Stimulated activated CD8-positive, alpha-beta memory T cell treated with anti-CD3 and anti-CD28 coated beads, Interleukin-15, amount 100 ng/mL, for 48 hours (primary cell): Measurements from ENCODE around the gene UGDH.
"Not testable (repeated sequence)": the region's sequence is repeated elsewhere in the genome, so short reads cannot be mapped to it uniquely, and the experiment has no call there.

Source experiments
- DNase-seq, 2 donors: peaks; one replicate each; pipeline ENCODE4 v3.0.0-alpha.2; 2020; ENCODE audit warnings: low read depth in 2 of 2

Gene UGDH

DNA sequence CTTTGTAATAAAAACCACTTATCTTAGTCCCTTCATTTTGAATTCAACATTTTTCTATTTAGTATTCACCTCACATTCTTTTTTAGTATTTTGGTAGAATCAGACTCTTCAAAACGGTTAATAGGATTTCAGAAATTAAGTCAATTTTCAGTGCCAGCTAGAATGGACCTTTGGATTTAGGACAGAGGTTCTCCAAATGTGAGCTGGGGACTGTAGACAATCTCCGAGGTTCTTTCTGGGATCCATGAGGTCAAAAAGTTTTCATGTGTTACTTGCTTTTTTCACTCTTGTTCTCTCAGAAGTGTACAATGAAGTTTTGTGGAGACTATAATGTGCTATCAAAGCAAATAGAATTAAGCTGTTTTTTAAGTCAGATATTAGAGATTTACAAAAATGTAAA, 2.3 kb upstream of the UGDH start:
- no peak for DNase-seq

DNA sequence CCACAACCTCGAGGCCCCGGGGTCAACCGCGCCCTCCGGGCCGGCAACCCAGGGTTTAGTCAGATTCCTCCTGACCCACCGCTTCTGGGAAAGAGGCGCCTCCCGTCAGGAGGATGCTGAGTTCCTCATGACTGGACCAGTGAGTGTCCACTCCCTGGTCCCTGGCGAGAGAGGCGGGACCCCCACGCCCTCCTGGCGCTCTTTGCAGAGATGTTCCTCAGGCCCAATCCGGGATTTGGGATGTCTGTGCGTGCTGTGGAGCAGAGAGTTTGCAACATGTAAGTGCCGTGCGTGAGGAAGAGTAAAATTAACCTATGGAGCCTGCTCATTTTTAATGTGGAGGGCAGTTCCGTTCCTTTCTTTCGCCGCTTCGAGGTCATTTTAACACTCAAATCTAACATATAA, 824 bp upstream of the UGDH start:
- DNase-seq: no peak

DNA sequence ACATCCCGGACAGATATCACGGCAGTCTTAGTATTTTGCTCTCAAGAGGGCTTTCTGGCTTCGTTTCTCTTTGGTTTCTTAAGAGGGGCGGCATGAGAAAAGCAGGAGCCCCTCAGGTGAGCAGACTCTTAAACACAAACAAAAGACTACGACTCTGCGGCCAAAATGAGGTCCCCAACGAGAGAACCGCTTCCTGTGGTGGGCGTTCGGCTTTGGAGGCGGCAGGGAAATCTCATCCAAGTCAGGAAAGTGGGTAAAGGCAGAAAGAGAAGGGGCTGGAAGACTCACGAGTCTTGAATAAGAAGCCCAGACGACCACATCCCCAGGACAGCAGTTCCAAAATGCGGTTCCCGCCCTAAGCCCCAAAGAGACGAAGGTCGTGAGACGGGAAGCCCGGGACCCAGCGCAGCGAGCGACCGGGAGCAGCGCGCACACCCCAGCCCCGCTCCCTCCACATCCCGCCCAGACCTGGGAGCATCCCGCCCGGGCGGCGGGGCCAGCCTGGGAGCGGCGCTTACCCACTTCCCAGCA, 409 bp downstream of the UGDH start:
- peak; percentile 2 to 21 for DNase-seq

DNA sequence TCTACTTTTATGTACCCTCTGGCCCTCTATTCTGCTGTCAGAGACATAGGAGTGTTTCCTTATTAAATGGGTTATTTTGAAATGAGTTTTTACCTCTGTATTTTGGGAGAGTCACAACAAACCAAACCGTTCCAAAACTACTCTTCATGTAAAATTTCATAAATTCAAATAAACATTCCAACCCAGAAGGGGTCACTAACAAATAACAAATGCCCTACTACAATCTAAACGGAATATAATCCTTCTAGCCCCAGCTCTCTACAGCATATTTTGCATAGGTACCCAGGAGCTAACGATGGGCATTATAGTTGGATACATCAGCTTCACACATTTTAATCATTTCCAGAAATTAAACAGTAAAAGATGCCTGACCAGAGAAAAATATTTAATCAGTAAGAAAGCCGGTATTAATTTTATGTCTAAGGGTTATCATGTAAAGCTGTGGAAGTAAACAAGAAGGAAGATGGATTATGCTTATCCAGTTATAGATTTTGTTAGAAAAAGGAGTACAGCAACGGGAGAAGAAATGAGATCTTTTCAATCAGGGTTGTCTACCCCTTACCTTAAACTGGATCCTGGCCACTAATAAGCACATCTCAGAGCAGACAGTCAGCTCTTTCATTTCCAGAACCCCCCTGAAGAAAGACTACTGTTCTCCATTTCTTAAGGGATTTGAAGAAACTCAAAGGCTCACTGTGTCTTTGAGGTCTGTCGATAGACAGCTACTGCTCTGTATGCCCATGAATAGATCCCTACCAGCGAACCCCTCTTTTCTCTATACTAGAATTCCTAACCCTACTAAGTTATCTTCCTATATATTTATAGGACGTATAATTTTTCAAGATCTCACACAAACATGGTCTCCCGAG, 1.2 kb downstream of the UGDH start:
- no peak for DNase-seq

DNA sequence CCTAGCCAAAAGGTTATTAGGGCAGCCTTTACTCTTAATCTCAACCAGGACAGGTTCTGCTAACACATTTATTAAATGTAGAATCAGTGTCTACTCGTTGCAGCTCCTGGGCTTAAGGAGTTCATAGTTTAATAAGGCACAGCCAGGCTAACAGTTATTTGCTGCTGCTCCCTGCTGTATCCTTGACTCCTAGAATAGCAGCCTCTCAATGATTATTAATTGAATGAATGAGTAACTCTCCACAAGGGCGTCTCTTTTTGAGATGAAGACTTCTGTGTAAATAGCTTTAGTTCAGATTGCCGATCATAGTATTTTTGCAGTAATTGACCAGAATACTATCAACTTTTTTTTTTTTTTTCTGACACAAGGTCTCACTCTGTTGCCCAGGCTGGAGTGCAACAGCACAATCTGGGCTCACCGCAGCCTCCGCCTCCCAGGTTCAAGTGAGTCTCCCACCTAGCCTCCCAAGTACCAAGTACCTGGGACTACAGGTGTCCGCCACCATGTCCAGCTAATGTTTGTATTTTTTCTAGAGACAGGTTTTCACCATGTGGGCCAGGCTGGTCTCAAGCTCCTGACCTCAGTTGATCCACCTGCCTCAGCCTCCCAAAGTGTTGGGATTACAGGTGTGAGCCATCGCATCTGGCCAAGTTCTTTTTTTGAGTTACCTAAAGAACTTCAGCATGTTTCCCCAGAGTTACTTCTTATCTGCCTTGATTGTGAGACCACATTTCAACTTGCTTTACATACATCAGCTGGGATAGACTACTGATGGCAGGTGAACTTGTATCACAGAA, 2.9 kb downstream of the UGDH start:
- no peak for DNase-seq

DNA sequence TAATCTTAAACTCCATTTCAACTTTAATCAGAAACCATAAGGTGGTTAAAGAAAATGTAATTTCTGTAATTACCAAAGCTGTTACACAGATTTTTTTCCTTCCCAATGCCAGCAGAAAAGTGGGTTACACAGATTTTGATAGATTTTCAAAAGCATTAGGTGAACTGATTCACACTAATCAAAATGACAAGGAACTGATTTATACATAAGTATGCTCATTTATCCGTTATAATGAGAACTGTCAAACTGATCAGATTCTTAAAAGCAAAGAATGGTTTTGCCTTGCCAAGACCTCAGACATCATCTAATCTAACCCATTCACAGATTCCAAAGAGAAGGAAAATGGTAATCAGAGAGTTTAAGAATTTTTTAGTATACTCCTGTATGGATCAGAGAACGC, 5.2 kb downstream of the UGDH start:
- DNase-seq: no peak

DNA sequence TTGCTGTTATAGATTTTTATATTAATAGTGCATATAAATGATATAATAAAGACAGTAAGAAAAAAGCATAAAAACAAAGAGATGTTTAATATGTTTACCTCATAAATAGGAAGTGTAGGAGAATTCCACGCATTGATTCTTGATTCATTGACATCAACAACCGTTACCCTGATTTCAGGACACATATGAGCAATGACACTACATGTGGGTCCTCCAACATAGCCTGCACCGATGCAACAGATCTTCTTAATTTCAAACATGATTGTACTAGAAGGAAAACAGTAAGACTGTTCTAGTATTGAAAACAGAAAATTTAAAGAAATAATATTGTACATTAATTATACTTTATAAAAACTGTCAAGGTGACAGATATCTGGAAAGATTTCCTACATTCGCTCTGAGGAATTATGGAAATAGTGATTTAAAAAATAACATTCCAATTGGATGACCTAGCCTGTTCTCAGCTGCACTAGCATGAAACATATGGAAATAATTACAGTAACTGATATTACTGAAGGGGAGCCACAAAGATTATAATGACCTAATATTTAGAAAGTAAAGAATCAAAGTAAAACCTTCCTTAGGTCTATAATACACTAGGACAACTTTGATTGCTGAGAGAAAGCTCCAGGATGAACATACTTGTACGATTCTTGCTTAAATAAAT, 5.9 kb downstream of the UGDH start:
- no peak for DNase-seq

DNA sequence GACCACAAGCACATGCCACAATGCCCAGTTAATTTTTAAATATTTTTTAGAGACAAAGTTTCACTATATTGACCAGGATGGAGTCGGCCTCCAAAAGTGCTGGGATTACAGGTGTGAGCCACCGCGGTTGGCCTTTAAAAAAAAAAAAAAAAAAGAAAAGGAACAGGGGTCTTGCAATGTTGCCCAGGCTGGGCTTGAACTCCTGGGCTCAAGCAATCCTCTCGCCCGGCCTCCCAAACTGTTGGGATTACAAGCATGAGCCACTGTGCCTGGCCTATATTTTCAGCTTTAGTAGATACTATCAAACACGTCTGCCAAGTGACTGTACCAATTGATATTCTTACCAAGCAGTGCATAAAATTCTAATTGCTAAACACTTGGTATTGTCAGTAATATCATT, 8.8 kb downstream of the UGDH start:
- DNase-seq: no peak

DNA sequence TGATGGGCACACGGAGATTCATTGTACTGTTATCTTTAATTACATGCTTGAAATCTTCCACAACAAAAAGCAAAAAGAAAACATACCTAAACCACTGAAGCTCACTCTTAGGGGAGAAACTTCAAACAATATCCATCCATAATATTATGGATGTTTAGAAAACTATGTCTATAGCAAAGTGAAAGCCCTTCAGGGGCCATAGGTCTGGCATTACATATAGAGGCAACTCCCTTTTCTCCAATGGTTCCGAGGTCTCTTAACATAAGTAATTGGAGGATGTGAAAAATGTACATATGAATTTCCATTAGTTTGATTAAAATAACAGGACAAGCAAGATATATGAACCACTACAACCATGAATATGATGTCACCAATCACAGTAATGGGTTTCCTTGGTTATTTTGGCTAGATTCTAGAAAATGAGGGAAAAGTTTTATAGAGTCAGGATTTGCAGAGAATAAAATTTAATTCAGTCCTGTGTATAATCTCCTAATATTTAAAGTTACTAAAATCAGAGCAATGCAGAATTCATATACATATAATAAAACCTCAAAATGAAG, 10.8 kb downstream of the UGDH start:
- DNase-seq: no peak

DNA sequence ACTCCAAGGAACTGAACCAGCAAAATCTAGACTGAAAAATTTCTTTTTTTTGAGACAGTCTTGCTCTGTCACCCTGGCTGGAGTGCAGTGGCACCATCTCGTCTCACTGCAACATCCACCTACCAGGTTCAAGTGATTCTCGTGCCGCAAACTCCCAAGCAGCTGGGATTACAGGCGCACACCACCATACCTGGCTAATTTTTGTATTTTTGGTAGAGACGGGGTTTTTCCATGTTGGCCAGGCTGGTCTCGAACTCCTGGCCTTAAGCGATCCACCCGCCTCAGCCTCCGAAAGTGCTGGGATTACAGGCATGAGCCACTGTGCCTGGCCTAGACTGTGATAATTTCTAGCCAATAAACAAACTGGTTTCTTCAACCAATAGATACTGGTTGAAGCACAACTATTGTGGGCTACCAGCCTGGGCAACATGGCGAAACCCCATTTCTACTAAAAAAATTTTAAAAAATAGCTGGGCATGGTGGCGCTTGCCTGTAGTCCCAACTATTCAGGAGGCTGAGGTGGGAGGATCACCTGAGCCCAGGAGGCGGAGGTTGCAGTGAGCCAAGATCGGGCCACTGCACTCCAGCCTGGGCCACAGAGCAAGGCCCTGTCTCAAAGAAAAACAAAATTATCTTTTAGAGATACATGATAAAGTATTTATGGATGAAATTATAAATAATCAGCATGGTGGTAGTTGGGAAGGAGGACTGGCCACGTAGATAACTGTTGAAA, 11.4 kb downstream of the UGDH start:
- not testable (repeated sequence) for DNase-seq

DNA sequence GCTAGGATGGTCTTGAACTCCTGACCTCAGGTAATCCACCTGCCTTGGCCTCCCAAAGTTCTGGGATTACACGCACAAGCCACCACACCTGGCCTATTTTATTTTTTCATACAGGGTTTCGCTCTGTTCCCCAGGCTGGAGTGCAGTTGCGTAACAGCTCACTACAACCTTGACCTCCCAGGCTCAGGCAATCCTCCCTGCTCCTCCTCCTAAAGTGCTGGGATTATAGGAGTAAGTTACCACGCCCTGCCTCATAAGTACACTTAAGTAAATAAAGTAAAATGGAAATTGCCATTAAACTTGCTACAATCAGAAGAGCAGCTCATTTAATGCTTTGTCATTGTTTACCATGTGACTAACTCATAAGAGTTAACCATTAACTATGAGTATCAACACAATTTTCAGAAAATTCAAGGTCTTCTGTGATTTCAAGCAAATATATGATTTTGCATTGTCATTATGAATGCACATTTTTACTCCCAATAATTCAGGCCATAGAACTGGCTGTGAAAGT, 12.3 kb downstream of the UGDH start:
- no peak for DNase-seq

DNA sequence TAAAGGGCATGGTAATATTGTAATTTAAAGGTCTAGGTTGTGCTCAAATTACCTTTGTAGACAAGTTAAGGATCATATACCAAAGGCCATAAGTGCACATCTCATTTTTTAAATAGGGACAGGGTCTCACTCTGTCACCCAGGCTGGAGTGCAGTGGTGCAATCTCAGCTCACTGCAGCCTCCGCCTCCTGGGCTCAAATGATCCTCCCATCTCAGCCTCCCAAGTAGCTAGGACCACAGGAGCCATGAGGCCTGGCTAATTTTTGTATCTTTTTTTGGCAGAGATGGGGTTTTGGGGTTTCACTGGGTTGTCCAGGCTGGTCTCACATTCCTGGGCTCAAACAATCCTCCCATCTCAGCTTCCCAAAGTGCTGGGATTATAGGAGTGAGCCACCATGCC, 13.0 kb downstream of the UGDH start:
- not testable (repeated sequence) for DNase-seq

DNA sequence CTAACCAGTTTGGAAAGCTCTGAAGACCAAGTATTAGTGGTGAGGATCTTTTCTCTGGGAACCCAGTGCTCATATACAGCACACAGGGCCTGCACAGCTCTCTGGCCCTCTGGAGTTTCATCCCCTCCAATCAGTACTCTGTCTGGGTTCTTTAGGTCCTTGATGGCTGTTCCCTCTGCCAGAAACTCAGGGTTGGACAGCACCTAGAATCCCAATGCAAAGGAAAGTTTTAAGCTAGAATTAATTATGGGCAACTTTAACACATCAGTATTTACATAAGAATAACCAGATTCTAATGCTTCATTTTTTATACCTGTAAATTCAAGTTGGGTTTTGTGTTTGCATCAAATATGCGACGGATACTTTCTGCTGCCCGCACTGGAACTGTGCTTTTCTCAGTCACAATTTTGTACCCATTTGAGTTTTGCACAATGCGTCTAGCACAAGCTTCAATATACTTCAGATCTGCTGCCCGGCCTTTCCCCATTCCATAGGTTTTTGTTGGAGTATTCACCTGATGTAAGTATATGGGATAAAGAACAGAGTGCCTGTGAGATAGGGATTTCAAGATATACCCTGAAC, 16.8 kb downstream of the UGDH start:
- no peak for DNase-seq

DNA sequence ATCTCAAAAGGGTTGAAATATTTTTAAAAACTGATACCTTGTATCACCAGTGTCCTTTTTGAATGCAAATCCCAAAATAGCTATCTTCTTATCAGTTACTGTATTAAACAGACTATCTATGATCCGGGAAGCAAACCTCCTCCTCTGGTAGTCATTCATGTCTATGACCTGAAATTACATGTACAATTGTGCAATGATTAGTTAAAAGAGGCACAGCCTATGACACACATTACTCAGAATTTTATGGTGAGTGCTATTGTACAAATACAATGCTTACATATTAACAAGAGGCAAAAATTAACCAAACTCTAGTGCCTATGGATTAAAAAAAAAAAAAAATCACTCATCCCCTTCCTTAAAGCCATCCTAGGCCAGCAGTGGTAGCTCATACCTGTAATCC, 21.7 kb downstream of the UGDH start:
- DNase-seq: no peak

DNA sequence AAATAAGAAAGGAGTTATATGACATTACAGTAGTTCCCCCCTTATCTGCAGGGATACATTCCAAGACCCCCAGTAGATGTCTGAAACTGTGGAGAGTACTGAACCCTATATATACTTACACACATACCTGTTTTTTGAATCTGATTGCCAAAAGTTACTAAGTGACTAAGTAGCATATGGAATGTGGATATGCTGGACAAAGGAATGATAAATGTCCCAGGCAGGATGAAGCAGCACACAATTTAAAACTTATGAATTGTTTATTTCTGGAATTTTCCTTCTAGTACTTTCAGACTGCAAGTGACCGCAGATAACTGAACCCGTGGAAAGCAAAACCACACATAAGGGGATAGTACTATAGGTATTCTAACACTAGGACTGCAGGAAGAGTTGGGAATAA, 22.7 kb downstream of the UGDH start:
- no peak for DNase-seq

DNA sequence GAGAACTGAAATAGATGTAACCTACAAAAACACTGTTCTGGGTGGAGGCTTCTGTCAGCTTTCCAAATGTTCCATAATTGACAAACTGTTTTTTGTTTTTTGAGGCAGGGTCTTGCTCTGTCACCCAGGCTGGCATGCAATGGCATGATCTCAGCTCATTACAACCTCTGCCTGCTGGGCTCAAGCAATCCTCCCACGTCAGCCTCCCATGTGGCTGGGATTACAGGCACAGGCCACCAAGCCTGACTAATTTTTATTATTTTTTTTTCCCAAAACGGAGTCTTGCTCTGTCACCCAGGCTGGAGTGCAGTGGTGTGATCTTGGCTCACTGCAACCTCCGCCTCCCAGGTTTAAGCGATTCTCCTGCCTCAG, 24.6 kb downstream of the UGDH start:
- DNase-seq: not testable (repeated sequence)

DNA sequence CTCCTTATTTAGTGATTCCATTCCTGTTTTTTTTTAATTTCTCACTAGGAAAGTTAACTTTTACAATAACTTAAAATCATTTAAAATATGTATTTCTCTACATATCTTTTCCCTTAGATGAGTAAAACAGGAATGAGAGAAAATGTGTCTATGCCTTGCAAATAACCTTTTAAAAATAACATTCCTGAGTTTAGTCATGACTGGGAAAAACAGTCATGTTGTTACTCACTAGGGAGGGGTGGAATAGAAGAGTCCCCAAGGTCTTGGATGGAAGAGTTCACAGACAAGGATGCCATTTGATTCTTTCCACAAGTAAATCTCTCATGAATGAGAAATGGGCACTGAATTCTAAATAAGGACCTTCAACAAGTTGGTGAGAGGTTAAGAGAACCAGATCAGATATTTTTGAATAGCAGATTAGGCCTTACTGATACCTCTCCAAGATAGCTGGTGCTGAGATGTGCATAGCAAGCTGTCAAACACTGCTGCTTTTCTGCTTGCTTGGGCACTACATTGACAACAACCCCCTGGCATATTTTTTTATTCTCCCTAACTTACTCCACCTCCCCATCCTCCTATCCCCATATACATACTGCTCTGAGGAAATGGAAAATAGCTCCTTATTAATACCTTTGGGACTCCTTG, 25.1 kb downstream of the UGDH start:
- DNase-seq: no peak

DNA sequence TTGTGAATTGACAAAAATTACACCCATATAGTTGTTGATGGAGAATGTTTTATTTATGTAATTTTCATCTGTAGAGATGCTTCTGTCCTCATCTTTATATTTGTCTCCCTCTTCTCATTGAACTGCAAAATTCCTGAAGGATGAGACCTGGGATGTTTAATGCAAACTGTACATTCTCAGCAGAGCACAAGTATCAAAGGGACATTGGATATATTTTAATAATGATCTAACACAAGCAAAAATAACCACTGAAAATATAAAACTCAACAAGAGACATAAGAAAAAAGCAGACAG, 28.6 kb downstream of the UGDH start:
- no peak for DNase-seq

DNA sequence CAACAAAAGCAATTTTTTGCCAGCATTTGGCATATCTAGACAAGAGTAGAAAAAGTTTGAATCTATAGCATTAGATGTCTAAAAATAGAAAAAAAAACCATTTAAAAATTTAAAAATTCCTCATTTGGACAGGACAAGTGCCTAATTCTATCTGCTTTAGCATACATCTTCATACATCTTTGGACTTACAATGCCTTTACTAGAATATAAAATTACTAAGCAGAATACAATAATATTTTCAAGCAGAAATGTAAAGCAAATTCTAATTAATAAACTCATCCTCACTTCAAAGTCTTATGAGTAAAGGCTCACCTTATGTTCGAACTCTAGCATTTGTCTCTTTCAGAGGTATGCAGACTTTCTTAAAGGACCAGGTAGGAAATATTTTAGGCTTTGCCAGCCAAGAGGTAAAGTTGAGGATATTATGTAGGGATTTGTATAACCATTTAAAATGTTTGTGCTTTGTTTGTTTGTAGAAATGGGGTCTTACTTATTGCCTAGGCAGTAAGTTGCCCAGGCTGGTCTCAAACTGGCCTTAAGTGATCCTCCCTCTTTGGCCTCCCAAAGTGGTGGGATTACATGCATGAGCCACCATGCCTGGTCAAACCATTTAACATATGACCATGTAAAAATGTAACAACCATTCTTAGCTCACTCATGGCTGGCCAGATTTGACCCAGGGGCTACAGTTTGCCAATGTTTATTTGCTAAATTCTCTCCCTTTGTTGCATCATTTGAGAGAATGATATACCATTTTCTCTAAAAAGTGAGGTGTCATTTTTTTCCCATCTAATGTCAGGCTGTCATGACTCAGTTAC, 29.1 kb downstream of the UGDH start:
- DNase-seq: no peak
